Activated T-helper 17 cell treated with anti-CD3 and anti-CD28 coated beads, Interleukin-2, amount 50 U/mL, for 72 hours (primary cell): ENCODE measurements around the gene RNF144B. TPM values are rescaled to one million over a fixed set of nuclear protein-coding genes. Genes with fewer than 3 reads are reported as not detected.
A peak's percentile ranks its signal among the peaks of the same experiment; 100 is the strongest.

Source experiments
- ATAC-seq: fragments of 150-1000 bp; cut with Tn5 transposase; replicated peaks from 2 replicates; pipeline ENCODE4 v1.10.0; 2021; ENCODE audit warnings: mild to moderate bottlenecking, moderate library complexity
- H3K27ac Mint-ChIP-seq: one replicate; pipeline ENCODE4 v1.8.0; 2022; ENCODE audit warnings: mixed read lengths
- H3K27me3 Mint-ChIP-seq: one replicate; pipeline ENCODE4 v1.8.0; 2022; ENCODE audit warnings: mixed read lengths
- H3K36me3 Mint-ChIP-seq: one replicate; pipeline ENCODE4 v1.8.0; 2022; ENCODE audit warnings: low read depth, mild to moderate bottlenecking, mixed read lengths
- H3K4me1 Mint-ChIP-seq: one replicate; pipeline ENCODE4 v1.8.0; 2022; ENCODE audit warnings: mixed read lengths
- H3K4me3 Mint-ChIP-seq: one replicate; pipeline ENCODE4 v1.8.0; 2022; ENCODE audit warnings: mild to moderate bottlenecking, mixed read lengths
- H3K9me3 Mint-ChIP-seq: one replicate; pipeline ENCODE4 v1.8.0; 2022; ENCODE audit warnings: mixed read lengths
- total RNA-seq, 2 donors: library from RNA; stranded (reverse); gene quantifications; one replicate each; pipeline ENCODE4 v1.2.3, GENCODE V29; 2022

The RNF144B gene
- total RNA-seq, 2 donors from 2014 or later, result 0.93 to 1.4 TPM

DNA sequence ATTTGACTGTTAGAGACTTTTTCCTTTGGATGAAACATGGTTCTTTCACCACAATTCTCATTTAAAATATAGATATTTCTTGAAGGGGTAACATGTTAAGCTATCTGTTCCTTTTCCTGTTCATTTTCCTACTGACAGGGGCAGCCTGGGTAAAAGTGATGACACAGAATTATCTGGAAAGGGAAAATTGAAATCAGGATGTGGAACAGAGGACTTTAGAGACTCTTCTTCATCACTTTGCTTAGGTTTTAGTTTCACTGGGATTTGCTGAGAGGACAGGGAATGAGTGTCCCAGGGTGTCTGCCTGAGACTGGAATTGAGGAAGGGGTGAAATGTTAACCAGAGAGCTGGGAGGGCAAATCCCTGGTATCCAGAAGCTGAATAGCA is 116.0 kb downstream of the RNF144B start:
- Mint-ChIP-seq H3K4me3 (no peak overlapping the region), H3K27ac (no peak overlapping the region), H3K9me3 (no peaks in the 10 kb centered on the region), H3K4me1 (no peaks in the 10 kb centered on the region), H3K36me3 (no peaks in the 10 kb centered on the region), H3K27me3 (peaks cover 4% of the 10 kb centered on the region)
- ATAC-seq, result no peak

DNA sequence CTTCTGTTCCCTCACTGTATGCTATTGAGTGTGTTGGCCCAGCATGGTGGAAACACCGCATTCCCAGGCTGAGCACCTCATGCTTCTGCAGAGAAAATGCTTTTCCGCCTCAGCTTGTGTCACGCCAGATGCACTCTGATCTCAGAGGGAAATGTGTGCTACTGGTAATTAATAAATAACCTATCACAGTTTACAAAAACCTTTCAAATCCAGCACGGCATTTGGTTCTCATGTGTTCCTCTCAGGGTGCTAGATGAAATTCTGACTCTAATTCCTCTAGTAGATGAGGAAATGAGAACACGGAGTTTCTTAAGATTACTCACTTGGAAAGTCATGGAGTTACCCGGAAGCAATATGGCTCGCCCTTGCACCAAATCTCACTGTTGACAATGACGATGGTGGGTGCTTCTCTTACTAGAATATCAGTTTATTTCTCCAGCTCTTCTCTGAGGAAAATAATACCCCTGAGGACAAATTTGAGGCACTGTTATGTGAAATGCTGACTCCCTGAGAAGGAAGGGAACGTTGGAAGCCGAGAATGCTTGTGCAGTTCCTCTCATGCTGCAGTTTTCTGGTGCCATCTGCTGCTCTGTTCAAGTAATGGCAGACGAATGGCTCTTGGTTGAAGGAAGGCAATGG is 116.6 kb downstream of the RNF144B start:
- ATAC-seq, result peak; percentile 44
- Mint-ChIP-seq H3K36me3 (no peaks in the 10 kb centered on the region), H3K4me1 (no peaks in the 10 kb centered on the region), H3K4me3 (no peak overlapping the region), H3K9me3 (no peaks in the 10 kb centered on the region), H3K27ac (no peak overlapping the region), H3K27me3 (peaks cover 4% of the 10 kb centered on the region)

DNA sequence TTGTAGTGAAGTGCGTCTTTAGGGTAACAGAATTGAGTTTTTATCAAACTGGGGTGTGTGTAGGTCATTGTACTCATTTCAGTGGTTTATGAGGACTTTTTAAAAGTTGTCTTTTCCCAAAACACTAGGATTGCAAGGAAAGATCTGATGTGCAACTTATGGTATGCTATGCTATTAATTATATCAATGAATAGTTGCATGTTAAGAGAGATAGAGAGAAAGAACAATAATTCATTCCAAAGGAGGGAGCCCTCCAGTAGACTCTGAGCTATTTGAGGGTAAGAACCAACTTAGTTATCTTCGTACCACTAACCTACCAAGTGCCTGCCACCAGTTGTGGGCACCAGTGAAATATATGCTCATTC is 117.1 kb downstream of the RNF144B start:
- Mint-ChIP-seq H3K4me1 (no peaks in the 10 kb centered on the region), H3K9me3 (no peaks in the 10 kb centered on the region), H3K4me3 (no peak overlapping the region), H3K27ac (no peak overlapping the region), H3K36me3 (no peaks in the 10 kb centered on the region), H3K27me3 (peaks cover 4% of the 10 kb centered on the region)
- ATAC-seq, result no peak

DNA sequence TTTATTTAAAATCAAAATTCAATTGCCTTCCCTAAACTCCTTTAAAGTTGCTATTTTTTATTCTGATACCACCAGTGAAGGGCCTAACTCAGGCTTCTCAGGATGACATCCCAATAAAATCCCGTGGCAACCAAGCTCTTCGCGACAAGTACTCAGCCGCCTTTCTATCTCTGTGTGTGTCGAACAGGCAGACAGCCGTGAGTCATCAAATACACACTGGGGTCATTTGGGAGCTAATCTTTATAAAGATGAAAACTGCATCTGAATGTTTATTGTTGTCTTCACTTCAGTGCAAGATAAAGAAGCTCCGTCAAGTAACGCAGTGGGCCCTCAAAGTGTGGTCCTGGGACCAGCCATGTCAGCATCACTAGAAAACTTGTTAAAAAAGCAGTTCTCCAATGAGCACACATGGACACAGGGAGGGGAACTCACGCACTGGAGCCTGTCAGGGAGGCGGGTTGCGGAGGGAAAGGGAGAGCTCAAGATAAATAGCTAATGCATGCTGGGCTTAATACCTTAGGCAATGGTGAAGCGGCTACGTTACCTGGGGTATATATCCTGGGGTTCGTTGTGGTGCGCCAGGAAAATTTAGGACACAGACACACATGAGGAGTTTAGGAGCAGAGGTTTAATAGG is 119.3 kb downstream of the RNF144B start:
- Mint-ChIP-seq H3K27ac (no peak overlapping the region), H3K36me3 (no peaks in the 10 kb centered on the region), H3K27me3 (no peaks in the 10 kb centered on the region), H3K9me3 (no peaks in the 10 kb centered on the region), H3K4me1 (no peaks in the 10 kb centered on the region), H3K4me3 (no peak overlapping the region)
- no peak for ATAC-seq

DNA sequence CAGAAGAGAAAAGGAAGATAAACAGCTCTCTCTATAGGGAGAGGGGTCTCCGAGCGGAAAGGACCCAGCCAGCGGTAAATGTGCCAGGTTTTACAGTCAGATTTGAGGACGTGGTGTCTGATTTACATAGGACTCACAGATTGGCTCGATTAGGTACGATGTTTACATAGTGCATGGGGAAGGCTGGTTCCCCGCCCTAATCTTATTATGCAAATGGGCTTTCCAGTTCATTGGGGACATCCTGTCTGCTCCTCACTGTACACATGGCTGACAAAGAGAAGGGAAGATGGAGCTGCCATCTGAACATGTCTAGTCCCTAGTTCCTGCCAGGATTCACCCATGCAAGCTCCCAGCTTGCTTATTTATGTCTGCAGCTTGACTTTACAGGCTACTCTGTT is 119.9 kb downstream of the RNF144B start:
- Mint-ChIP-seq H3K36me3 (no peaks in the 10 kb centered on the region), H3K4me3 (no peak overlapping the region), H3K27me3 (peaks cover 2% of the 10 kb centered on the region), H3K27ac (no peak overlapping the region), H3K9me3 (no peaks in the 10 kb centered on the region), H3K4me1 (no peaks in the 10 kb centered on the region)
- no peak for ATAC-seq

DNA sequence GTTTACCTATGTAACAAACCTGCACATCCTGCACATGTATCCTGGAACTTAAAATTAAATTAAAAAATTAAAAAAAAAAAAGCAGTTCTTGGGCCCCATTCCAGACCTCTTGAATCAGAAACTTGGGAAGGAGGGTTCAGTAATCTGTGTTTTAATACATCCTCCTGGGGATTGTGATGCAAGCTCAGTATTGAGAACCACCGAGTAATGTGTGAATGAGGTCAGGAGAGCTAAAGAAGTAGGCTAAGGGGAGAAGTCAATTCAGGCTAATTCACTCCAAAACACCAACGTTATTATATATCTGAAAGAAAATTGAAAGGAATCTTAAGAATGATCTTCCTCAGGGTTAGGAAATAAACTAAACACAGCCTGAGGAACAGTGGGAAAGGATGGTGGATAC is 120.4 kb downstream of the RNF144B start:
- no peak for ATAC-seq
- H3K27me3 Mint-ChIP-seq, result peaks cover 5% of the 10 kb centered on the region
- no peaks in the 10 kb centered on the region for H3K9me3 Mint-ChIP-seq
- no peak overlapping the region for H3K27ac Mint-ChIP-seq
- H3K36me3 Mint-ChIP-seq, result no peaks in the 10 kb centered on the region
- no peak overlapping the region for H3K4me3 Mint-ChIP-seq
- H3K4me1 Mint-ChIP-seq, result no peaks in the 10 kb centered on the region

DNA sequence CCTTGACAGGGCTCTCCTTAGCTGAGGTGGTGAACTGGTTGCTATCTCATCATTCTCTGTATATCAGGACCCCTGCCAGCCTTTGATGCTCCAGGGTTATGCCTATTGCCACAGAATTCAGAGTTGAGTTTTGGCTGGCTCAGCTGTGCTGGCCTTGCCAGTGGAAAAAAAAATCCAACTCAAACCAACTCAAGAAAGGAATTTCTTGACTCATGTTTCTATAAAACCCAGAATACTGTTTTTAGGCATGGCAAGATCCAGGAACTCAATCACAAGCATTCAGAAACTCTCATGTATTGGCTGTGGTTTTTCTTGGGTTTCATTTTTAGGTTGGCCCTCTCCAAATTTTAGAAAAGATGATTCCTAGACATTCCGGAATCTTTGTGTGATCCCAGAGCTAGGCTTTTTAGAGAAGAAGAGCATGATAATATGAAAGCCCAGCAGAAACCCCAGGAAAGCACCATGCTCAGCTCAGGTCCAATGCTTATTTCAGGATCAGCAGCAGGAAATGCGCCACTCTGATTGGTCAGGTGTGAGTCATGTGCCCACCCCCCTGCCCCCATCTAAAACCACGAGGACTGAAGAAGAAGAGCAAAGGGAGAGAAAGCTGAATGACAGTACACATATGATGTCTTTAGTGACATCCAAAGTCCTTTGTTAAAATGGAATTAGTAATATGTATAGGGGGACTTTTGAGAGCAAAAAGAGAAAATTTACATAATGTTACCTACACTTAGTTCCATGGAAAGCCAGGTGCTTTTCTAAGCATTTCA is 122.9 kb downstream of the RNF144B start:
- H3K4me1 Mint-ChIP-seq, result no peaks in the 10 kb centered on the region
- peak; percentile 50 for ATAC-seq
- H3K4me3 Mint-ChIP-seq, result no peak overlapping the region
- H3K9me3 Mint-ChIP-seq, result no peaks in the 10 kb centered on the region
- no peaks in the 10 kb centered on the region for H3K36me3 Mint-ChIP-seq
- peaks cover 17% of the 10 kb centered on the region for H3K27me3 Mint-ChIP-seq
- H3K27ac Mint-ChIP-seq, result no peak overlapping the region

DNA sequence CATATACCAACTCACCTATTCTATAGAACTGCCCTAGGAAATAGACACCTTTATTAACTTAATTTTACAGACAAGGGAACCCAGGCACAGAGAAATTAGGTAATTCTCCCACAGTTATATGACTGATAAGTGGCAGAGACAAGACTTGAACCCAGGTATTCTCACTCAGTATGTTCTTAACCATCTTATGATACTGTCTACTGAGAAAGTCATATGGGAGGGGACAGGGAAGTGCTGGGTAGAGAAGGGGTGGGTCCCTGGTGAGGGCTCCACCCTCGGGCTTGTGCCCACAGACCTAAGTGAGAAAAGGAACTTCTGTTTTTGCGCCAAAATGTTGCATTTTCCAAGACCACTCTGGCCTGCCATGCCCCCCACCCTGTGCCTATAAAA is 123.5 kb downstream of the RNF144B start:
- H3K27me3 Mint-ChIP-seq, result peaks cover 17% of the 10 kb centered on the region
- H3K9me3 Mint-ChIP-seq, result no peaks in the 10 kb centered on the region
- no peaks in the 10 kb centered on the region for H3K4me1 Mint-ChIP-seq
- H3K4me3 Mint-ChIP-seq, result no peak overlapping the region
- no peak for ATAC-seq
- H3K27ac Mint-ChIP-seq, result no peak overlapping the region
- no peaks in the 10 kb centered on the region for H3K36me3 Mint-ChIP-seq

DNA sequence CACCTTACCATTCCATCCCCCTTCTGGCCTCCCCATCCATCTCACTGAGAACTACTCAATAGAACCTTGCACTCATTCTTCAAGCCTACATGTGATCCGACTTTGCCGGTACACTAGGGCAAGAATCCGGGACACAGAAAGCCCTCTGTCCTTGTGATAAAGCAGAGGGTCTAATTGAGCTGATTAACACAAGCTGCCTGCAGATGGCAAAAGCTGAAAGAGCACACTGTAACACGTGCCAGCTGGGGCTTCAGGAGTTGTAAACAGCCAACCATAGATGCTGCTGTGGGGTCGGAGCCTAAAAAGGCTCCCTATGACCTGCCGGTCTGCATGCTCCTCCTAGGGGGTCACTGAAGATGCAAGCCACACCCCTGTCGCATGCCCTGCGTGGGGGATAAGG is 124.1 kb downstream of the RNF144B start:
- Mint-ChIP-seq H3K36me3 (no peaks in the 10 kb centered on the region), H3K4me1 (no peaks in the 10 kb centered on the region), H3K27me3 (peaks cover 17% of the 10 kb centered on the region), H3K27ac (no peak overlapping the region), H3K4me3 (no peak overlapping the region), H3K9me3 (no peaks in the 10 kb centered on the region)
- no peak for ATAC-seq

DNA sequence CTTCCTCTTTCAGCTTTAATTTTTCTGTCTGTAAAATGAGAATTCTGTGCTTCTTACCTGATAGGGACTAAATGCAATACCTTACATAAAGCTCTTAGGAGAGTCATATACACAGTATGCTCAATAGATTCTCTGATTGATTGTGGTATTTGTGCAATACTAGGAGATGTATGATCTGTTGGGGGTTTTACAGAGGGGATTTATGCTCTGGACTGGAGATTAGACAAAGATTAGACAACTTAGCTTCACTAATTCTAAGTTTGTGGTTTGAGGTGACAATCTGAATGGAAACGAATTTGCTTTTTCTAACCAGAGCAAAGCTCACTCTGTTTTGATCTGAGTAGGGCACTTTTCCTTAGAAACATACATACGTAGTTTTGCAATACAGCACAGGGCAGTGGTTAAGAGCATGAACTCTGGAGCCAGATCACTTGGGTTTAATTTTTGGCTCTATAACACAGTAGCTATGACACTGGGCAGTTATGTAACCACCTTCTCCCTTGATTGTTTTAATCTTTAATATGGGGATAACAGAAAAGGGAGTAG is 126.2 kb downstream of the RNF144B start:
- no peak overlapping the region for H3K4me3 Mint-ChIP-seq
- ATAC-seq, result peak; percentile 64
- no peaks in the 10 kb centered on the region for H3K36me3 Mint-ChIP-seq
- no peaks in the 10 kb centered on the region for H3K9me3 Mint-ChIP-seq
- H3K27ac Mint-ChIP-seq, result no peak overlapping the region
- H3K27me3 Mint-ChIP-seq, result peaks cover 17% of the 10 kb centered on the region
- no peaks in the 10 kb centered on the region for H3K4me1 Mint-ChIP-seq

DNA sequence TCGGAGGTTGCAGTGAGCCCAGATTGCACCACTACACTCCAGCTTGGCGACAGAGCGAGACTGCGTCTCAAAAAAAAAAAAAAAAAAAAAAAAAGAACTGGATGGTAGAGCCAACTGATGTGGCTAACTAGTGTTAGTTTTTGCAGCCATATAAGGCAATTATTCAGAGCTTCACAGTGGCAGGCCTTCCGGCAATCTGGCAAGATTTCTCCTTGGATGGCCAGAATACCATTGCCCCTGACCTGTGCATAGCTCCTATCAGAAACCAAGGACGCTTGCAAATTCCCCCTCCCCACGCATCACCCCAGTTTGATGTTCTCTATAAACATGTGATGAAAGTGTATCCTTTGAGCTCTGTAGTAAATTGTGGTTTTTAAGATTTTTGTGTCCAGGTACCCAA is 127.0 kb downstream of the RNF144B start:
- Mint-ChIP-seq H3K4me1 (no peaks in the 10 kb centered on the region), H3K27ac (no peak overlapping the region), H3K36me3 (no peaks in the 10 kb centered on the region), H3K4me3 (no peak overlapping the region), H3K9me3 (no peaks in the 10 kb centered on the region), H3K27me3 (peaks cover 20% of the 10 kb centered on the region)
- no peak for ATAC-seq

DNA sequence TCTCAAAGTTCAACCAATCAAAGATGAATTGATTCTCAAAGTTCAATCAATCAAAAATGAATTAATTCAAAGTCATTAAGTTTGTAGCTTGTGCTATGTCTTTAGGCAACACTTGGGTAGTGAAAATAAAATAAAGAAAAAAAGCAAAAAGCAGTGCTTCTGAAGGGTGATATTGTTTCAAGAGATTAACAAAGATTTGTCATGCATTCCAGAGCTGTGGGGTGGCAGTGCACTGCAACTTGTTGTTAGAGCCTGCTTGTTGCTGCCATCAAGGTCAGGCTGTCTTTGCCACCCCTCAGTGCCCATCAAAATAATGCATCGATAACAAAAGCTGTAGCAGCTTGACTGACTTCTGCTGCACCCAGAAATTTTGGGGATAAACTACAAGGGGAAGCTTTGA is 128.6 kb downstream of the RNF144B start:
- Mint-ChIP-seq H3K27ac (no peak overlapping the region), H3K4me3 (no peak overlapping the region), H3K36me3 (no peaks in the 10 kb centered on the region), H3K9me3 (no peaks in the 10 kb centered on the region), H3K4me1 (no peaks in the 10 kb centered on the region), H3K27me3 (peaks cover 20% of the 10 kb centered on the region)
- no peak for ATAC-seq
